WTC11 (cell line): ENCODE results near the gene TNS2.
A peak's percentile ranks its signal among the peaks of the same experiment; 100 is the strongest.

Source experiments
- CTCF ChIP-seq: fragments of 200-600 bp; IDR thresholded peaks from 2 replicates; pipeline ENCODE4 v1.8.0; 2022; ENCODE audit warnings: antibody characterized with exemption
- E2F4 ChIP-seq: sonication (generic); formaldehyde crosslinking; IDR thresholded peaks from 2 replicates; pipeline ENCODE4 v1.8.1; 2022; ENCODE audit warnings: low read depth, mild to moderate bottlenecking, moderate library complexity, missing genetic modification reagents, borderline replicate concordance
- ESRRA ChIP-seq: sonication (generic); formaldehyde crosslinking; IDR thresholded peaks from 2 replicates; pipeline ENCODE4 v1.8.1; 2022; ENCODE audit warnings: mild to moderate bottlenecking, missing genetic modification reagents, borderline replicate concordance
- GRHL2 ChIP-seq: fragments of 250-450 bp; sonication (Bioruptor Pico); IDR thresholded peaks from 2 replicates; pipeline ENCODE4 v1.8.0; 2022; ENCODE audit warnings: mild to moderate bottlenecking, moderate library complexity; ENCODE audit not compliant: insufficient replicate concordance, severe bottlenecking
- HMGXB4 ChIP-seq: sonication (generic); formaldehyde crosslinking; IDR thresholded peaks from 2 replicates; pipeline ENCODE4 v1.8.1; 2023; ENCODE audit warnings: mild to moderate bottlenecking, moderate library complexity, missing genetic modification reagents
- MYBL2 ChIP-seq: sonication (generic); formaldehyde crosslinking; IDR thresholded peaks from 2 replicates; pipeline ENCODE4 v1.8.1; 2023; ENCODE audit warnings: mild to moderate bottlenecking, moderate library complexity, missing genetic modification reagents
- NFYB ChIP-seq: sonication (generic); formaldehyde crosslinking; conservative IDR thresholded peaks from 2 replicates; pipeline ENCODE4 v1.8.0; 2022; ENCODE audit warnings: low read depth, missing genetic modification reagents
- RORB ChIP-seq: fragments of 250-450 bp; sonication (Bioruptor Pico); IDR thresholded peaks from 2 replicates; pipeline ENCODE4 v1.9.0; 2021; ENCODE audit warnings: mild to moderate bottlenecking
- ZNF263 ChIP-seq: sonication (generic); formaldehyde crosslinking; IDR thresholded peaks from 2 replicates; pipeline ENCODE4 v1.8.1; 2022; ENCODE audit warnings: low read depth, mild to moderate bottlenecking, moderate library complexity, missing genetic modification reagents
- ZNF671 ChIP-seq: fragments of 250-450 bp; sonication (Bioruptor Pico); IDR thresholded peaks from 2 replicates; pipeline ENCODE4 v1.8.0; 2021; ENCODE audit warnings: mild to moderate bottlenecking
- TF ChIP-seq, protein P1 (sequence below): sonication (generic); formaldehyde crosslinking; IDR thresholded peaks from 2 replicates; pipeline ENCODE4 v1.8.0; 2023; ENCODE audit warnings: mild to moderate bottlenecking, missing genetic modification reagents

DNA sequence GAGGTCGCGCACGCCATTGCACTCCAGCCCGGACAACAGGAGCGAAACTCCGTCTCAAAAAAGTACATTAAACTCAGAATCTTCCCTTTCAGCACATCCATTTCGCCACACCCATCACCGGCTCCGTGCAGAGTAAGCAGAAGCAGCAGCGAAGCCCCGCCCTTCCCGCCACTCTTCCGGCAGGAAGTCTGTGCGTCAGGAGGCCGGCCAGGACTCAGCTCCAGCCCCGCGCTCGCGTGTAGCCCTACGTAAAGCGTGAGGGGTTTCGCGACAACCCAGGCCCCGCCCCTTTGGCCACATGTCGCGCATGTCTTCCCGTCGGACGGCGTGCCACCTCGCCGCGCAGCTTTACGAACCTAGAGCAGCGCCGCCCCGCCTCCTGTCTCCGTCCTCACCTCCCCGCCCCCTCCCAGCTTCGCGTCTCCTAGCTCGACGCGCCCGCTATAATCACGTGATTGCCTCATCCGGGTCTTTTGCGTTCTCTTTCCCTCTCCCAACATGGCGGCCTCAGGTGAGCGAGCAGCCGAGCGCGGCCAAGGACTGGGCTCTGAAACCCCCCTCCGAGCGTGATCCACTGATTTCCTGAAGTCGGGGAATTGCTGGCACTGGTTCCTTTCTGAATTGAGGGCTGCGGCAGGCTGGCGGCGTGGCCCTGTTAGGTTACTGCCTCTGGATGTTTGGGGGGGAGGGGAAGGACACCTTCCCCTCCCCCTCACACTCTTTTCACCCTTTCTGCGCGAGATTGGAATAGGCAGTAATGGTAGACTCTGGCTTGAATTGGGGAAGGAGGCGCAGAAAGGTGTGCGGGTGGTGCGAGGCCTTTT is 43.7 kb upstream of the TNS2 start, which contains the start of gene EIF4B:
- TF ChIP-seq RORB (CRISPR knock-in tag) (no peak), ESRRA (CRISPR knock-in tag) (peak; percentile 47; the same call in 1 of the 2 replicates), E2F4 (no peak), GRHL2 (no peak), CTCF (no peak), ZNF671 (CRISPR knock-in tag) (no peak), HMGXB4 (no peak; the same call in 1 of the 2 replicates), ZNF263 (CRISPR knock-in tag) (no peak), MYBL2 (peak; percentile 79; the same call in 1 of the 2 replicates), NFYB (CRISPR knock-in tag) (no peak)
- TF ChIP-seq, protein P1, sequence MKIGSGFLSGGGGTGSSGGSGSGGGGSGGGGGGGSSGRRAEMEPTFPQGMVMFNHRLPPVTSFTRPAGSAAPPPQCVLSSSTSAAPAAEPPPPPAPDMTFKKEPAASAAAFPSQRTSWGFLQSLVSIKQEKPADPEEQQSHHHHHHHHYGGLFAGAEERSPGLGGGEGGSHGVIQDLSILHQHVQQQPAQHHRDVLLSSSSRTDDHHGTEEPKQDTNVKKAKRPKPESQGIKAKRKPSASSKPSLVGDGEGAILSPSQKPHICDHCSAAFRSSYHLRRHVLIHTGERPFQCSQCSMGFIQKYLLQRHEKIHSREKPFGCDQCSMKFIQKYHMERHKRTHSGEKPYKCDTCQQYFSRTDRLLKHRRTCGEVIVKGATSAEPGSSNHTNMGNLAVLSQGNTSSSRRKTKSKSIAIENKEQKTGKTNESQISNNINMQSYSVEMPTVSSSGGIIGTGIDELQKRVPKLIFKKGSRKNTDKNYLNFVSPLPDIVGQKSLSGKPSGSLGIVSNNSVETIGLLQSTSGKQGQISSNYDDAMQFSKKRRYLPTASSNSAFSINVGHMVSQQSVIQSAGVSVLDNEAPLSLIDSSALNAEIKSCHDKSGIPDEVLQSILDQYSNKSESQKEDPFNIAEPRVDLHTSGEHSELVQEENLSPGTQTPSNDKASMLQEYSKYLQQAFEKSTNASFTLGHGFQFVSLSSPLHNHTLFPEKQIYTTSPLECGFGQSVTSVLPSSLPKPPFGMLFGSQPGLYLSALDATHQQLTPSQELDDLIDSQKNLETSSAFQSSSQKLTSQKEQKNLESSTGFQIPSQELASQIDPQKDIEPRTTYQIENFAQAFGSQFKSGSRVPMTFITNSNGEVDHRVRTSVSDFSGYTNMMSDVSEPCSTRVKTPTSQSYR: no peak
